Activated T-cell treated with anti-CD3 and anti-CD28 coated beads for 1 hour (primary cell): Measurements from ENCODE around the gene RASD2.
"Not testable (repeated sequence)": the region's sequence is repeated elsewhere in the genome, so short reads cannot be mapped to it uniquely, and the experiment has no call there.

Experiments used
- DNase-seq: peaks from one replicate; pipeline ENCODE4 v3.0.0-alpha.2; 2020; ENCODE audit warnings: low read depth

RASD2 gene

DNA sequence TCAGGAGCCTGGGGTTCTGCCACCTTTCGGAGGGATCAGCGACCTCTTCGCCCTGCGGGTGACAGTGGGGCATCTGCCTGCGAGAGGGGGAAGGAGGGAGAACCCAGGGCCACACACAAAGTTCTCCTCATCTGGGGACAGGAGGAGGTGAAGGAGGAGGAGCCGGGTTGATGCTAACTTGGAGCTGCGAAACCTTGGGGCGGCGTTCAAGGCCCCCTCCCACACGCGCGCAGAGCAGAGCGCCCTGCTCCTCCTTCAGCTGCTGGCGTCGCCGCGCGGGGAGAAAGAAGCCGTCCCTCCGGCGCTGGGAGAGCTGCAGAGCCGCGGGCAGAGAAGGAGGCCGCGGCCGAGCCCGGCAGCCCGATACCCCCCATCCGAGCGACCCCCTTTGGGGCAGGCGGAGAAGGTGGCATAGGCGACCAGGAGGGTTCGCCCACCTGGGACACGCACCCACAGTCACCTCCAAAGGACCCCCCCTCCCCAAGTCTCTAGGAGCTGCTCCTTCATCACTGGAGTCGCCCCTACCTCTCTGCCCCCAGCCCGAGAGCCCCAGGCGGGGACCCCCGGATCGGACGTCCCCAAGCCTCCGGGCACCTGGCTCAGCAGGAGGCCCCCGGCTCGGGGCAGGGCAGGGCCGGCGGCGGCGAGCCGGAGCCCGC lies at the start of gene RASD2:
Gene RASD2, plus strand, starts transcription at position 237 of the 659 bp plus-strand sequence. CDS start 5,979 bp downstream, outside the sequence.
- peak; percentile 7 for DNase-seq

DNA sequence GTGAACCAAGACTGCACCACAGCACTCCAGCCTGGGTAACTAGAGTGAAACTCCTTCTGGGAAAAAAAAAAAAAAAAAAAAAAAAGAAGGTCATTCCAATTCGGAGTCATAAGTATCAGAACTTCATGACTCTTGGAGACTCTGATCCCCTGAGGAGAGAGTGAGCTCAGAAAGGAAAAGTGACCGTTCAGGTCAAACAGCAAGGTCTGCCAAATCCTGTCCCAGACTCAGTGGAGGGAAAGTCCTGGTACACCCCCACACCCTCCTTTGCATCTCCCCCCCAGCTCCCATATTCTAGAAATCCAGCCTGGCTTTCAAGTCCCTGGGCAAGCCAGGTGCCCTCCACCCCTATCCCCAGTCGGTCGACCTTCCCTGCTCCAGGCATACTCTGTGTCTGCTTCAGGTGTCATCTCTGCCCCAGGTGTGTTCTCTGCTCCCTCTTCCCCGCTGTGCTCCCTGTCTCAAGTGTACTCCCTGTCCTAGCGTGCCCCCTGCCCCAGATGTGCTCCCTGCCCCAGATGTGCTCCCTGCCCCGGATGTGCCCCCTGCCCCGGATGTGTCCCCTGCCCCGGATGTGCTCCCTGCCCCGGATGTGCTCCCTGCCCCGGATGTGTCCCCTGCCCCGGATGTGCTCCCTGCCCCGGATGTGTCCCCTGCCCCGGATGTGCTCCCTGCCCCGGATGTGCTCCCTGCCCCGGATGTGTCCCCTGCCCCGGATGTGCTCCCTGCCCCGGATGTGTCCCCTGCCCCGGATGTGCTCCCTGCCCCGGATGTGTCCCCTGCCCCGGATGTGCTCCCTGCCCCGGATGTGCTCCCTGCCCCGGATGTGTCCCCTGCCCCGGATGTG lies 49.3 kb upstream of the RASD2 start:
- not testable (repeated sequence) for DNase-seq

GRCh38 chr22:35491908-35492380 lies 48.7 kb upstream of the RASD2 start:
- DNase-seq: no peak

DNA sequence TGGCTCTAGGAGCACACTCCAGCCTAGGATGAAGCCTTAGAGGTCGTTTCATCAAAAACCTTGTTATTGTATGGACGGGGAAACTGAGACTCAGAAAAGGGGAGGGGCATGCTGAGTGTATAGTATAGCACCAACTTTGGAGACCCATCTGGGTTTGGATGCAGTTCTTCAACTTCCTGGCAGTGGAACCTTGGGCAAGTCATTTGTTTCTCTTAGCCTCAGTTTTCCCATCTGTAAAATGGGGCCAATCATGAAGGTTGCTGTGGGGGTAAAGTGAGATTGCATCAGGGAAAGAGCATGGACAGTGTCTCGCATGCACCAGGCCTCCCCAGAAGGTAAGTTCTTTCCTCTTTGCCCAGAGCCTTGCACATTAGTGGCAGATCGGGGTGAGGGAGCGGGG lies 47.6 kb upstream of the RASD2 start:
- DNase-seq: no peak

GRCh38 chr22:35495711-35496110 lies 44.9 kb upstream of the RASD2 start:
- DNase-seq: not testable (repeated sequence)

- no peak for DNase-seq
Measured at GRCh38 chr22:35496768-35497312, 43.8 kb upstream of the RASD2 start.

DNA sequence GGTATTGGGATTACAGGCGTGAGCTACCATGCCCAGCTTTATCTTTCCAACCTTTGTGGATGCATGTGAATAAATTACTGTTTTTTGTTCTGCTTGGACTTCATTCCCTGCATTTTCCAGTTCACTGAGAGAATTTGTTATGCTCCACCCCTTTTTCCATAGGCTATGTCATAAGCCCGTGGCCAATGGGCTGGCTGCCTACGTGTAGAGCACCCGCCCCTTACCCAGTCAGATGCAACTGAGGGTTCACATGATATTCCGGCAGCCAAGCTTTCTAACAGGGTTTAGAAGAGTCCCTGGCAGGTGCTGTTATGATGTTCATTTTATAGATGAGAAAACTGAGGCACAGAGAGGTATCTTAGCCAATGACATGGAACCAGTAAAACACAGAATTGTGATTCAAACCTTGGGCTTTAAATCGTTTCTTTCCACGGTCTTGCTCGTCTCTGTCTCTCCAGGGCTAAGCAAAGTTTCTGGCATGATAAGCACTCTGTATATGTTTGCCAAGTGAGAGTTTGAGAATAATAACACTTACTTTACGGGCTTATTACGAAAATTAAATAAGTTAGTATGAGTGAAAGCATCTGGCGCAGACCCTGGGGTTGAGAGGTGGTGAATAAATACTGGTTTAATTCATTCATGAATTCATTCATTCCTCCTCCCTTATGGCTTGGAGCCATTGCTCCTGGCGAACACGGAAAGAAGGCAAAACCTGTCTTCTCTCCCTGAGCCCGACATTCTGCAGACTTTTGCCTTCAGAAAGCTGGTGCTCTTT lies 42.4 kb upstream of the RASD2 start:
- no peak for DNase-seq

GRCh38 chr22:35502836-35503235 lies 37.8 kb upstream of the RASD2 start:
- DNase-seq: no peak

DNA sequence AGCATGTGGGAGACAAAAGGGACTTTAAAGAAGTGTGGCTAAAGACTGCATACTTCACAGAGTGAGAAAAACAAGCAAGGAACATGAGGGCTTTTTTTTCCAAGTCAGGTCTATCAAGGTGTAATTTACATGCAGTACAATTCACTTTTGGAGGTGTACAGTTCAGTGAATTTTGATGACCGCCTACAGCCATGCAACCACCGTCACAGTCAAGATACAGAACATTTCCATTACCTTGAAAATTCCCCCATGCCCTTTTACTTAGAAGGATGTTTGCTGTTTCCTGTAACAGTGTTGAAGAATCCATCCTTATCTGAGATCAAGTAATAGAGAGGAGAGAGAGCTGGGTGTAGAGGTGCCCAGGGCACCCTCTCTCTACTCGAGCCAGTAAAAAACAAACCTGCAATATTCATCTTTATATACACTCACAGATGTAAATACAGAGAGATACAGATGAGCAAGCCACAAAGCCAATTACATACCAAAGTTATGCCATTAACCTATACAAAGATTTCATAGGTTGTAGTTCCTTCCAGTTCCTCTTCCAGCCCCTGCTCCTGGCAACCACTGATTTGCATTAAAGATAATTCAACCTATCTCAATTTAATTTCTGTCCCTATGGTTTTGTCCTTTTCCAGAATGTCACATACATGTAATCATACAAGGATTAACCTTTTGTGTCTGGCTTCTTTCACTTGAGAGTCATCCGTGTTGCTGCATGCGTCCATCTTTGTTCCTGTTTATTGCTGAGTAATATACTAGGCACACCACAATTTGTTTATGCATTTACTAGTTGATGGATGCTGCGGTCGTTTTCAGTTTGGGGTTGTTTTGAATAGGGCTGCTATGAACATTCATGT lies 35.0 kb upstream of the RASD2 start:
- no peak for DNase-seq

- no peak for DNase-seq
Measured at GRCh38 chr22:35506259-35506570, 34.4 kb upstream of the RASD2 start.

GRCh38 chr22:35507851-35508250 lies 32.8 kb upstream of the RASD2 start:
- DNase-seq: not testable (repeated sequence)

DNA sequence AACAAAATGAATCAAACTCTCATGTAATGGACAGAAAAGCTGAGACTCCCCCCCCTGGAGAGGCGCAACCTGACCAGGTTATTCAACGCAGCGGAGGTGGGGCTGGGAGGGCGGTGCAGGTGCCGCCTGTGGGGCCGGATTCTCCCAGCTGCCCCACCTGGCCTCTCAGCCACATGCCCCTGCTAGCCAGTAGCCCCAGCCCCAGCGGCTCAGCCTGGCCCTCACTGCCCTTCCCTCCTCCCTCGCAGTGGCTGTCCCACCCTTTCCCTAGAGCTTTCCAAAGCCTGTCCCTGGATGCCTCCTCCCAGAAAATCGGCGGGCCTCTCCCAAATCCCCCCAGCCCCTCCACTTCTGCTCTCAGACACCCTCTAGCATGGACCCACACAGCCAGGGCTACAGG lies 31.2 kb upstream of the RASD2 start:
- DNase-seq: no peak

DNA sequence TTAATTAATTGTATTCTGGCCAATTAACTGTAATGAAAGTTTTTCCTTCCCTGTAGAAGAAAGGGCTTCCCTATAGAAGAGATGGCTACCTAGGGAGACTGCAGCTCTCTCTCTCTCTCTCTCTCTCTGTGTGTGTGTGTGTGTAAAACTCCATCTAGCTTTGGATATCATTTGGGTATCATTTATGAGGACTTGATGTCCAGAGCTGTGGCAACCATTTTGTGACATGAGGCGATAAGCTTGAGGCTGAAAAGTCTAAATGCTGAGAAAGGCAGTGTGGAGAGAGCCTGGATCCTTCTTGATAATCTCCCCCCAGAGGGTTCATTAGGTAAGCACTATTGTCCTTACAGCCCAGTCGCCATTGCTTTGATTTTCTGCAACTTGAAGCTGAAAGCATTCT lies 30.7 kb upstream of the RASD2 start:
- DNase-seq: no peak

- no peak for DNase-seq
Measured at GRCh38 chr22:35510481-35510934, 30.1 kb upstream of the RASD2 start.

DNA sequence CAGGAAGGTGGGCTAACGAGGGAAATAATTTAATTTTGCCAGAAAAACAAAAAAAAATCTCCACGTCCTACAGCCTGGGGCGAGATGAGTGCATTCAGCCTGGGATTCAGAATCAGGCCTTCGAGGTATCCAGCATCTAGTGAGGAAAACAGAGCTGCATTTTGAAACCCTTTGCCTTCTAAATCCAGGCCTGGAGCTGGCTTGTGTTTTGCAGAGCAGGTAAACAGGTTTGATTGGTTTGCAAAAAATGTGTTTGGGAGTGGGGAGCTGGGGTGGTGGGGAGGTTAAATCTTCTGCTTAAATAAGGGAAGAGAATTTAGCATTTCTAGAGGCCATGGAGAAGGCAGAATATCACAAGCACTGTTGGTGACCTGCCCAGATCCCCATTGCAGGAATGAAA lies 29.7 kb upstream of the RASD2 start:
- DNase-seq: no peak

- DNase-seq: no peak
Measured at GRCh38 chr22:35514366-35514765, 26.3 kb upstream of the RASD2 start.

GRCh38 chr22:35515952-35516351 lies 24.7 kb upstream of the RASD2 start:
- not testable (repeated sequence) for DNase-seq

- no peak for DNase-seq
Measured at GRCh38 chr22:35516723-35517122, 23.9 kb upstream of the RASD2 start.

- DNase-seq: no peak
Measured at GRCh38 chr22:35517207-35517606, 23.4 kb upstream of the RASD2 start.

DNA sequence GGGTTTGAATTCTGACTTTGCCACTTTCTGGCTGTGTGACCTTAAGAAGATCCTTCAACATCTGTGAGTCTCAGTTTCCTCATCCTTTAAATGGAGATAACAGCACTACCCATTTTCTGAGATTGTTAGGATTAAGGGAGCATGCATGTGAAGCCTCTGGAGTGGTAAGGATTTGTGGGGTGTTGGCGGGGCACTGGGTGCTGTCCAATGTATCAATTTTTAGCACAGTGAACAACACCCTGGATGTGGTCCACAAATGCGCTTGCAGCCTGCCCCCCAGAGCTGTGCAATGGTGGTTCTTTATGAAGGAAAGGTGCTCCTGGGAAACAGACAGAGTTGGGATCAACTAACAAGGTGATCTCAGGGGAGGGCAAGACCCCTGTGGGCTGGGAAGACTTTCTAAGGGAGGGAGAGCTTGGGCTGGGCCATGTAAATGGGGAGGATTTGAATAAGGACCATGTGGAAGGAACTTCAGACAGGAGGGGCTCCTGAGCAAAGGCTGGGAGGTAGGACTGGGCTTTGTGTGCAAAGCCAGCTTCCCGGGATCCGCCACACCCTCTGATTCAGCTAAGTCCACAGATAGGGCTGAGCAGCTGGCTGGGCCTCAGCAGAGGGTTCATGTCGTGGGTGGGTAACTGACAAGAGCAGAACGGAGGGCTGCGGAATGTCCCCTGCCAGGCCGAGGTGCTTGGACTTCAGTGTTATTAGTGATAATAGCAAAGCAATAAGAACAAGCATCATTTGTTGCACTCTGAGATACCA lies 22.7 kb upstream of the RASD2 start:
- DNase-seq: no peak

DNA sequence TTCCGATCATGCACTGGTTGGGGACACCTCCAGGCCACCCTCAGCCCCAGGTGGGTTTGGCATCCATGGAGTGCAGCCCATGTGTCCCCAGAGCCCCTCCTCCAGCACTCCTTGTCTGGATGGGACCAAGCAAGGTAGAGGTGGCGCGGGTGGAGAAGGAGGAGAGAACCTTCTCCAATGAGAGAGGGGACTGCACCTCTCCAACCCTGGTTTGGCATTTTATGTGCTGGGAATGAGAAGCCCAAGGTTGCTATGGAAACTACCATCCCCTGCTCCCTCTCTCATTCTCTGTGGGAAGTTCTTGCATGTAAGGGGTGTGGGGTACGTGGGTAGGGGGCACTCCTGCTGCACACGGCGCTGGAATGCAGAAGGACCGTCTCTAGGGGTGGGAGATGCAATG lies 21.8 kb upstream of the RASD2 start:
- DNase-seq: no peak
